ENCODE data around the gene EBF3.

- no peak for TF ChIP-seq CTCF (IDR thresholded peaks at IDR 0.05; ENCODE audit: low read depth, low read length)
- no peak for TF ChIP-seq EZH2phosphoT487 (IDR thresholded peaks at IDR 0.05; ENCODE audit: low read depth)
Measured at GRCh38 chr10:129935102-129935866, 28.8 kb downstream of the EBF3 start.
